ENCODE results near the gene OPN1LW.
"Not testable (repeated sequence)": the region's sequence is repeated elsewhere in the genome, so short reads cannot be mapped to it uniquely, and the experiment has no call there.

The OPN1LW gene

GRCh38 chrX:154194316-154194715 lies 50.3 kb downstream of the OPN1LW start:
- in situ Hi-C loops (cut with HindIII; ENCODE audit: low sequenced_read_pairs); DNase-seq (ENCODE audit: low read depth): not testable (repeated sequence)

GRCh38 chrX:154196466-154196865 lies 52.4 kb downstream of the OPN1LW start:
- in situ Hi-C loops (cut with HindIII; ENCODE audit: low sequenced_read_pairs); DNase-seq (ENCODE audit: low read depth); H3K4me3 ChIP-seq (ENCODE audit: low read depth, low read length): not testable (repeated sequence)

More at GRCh38 chrX:154194316-154194715, 50.3 kb downstream of the OPN1LW start:
- H3K4me3 ChIP-seq (ENCODE audit: low read depth, low read length), result not testable (repeated sequence)
